Activated T-helper 17 cell treated with anti-CD3 and anti-CD28 coated beads, Interleukin-2, amount 50 U/mL, for 72 hours (primary cell): ENCODE results near the gene ETV1. TPM values are rescaled to one million over a fixed set of nuclear protein-coding genes. Genes with fewer than 3 reads are reported as not detected.

ENCODE experiments used
- ATAC-seq: fragments of 150-1000 bp; cut with Tn5 transposase; replicated peaks from 2 replicates; pipeline ENCODE4 v1.10.0; 2021; ENCODE audit warnings: mild to moderate bottlenecking, moderate library complexity
- H3K27ac Mint-ChIP-seq: one replicate; pipeline ENCODE4 v1.8.0; 2022; ENCODE audit warnings: mixed read lengths
- H3K27me3 Mint-ChIP-seq: one replicate; pipeline ENCODE4 v1.8.0; 2022; ENCODE audit warnings: mixed read lengths
- H3K36me3 Mint-ChIP-seq: one replicate; pipeline ENCODE4 v1.8.0; 2022; ENCODE audit warnings: low read depth, mild to moderate bottlenecking, mixed read lengths
- H3K4me1 Mint-ChIP-seq: one replicate; pipeline ENCODE4 v1.8.0; 2022; ENCODE audit warnings: mixed read lengths
- H3K4me3 Mint-ChIP-seq: one replicate; pipeline ENCODE4 v1.8.0; 2022; ENCODE audit warnings: mild to moderate bottlenecking, mixed read lengths
- H3K9me3 Mint-ChIP-seq: one replicate; pipeline ENCODE4 v1.8.0; 2022; ENCODE audit warnings: mixed read lengths
- total RNA-seq, 2 donors: library from RNA; stranded (reverse); gene quantifications; one replicate each; pipeline ENCODE4 v1.2.3, GENCODE V29; 2022

ETV1 gene
- 1 to 10 TPM; 1.4 to 1.7 TPM for total RNA-seq

GRCh38 chr7:13989126-13989948, at the start of gene ETV1:
Gene ETV1 (minus strand): TSS chr7:13989666. CDS start chr7:13989052, 614 bp downstream.
- no peaks in the 10 kb centered on the region for H3K36me3 Mint-ChIP-seq
- H3K4me1 Mint-ChIP-seq: no peaks in the 10 kb centered on the region
- no peak for ATAC-seq
- H3K27me3 Mint-ChIP-seq: peaks cover 6% of the 10 kb centered on the region
- H3K27ac Mint-ChIP-seq: no peak within 1 kb of the TSS
- H3K9me3 Mint-ChIP-seq: no peaks in the 10 kb centered on the region
- no peak within 1 kb of the TSS for H3K4me3 Mint-ChIP-seq

- H3K4me1 Mint-ChIP-seq: no peaks in the 10 kb centered on the region
- ATAC-seq: no peak
- no peak overlapping the region for H3K27ac Mint-ChIP-seq
- no peaks in the 10 kb centered on the region for H3K27me3 Mint-ChIP-seq
- no peak overlapping the region for H3K4me3 Mint-ChIP-seq
- H3K36me3 Mint-ChIP-seq: no peaks in the 10 kb centered on the region
- H3K9me3 Mint-ChIP-seq: no peaks in the 10 kb centered on the region
Measured at GRCh38 chr7:14024406-14024805, 34.9 kb upstream of the ETV1 start.

- Mint-ChIP-seq H3K27ac (no peak overlapping the region), H3K27me3 (no peaks in the 10 kb centered on the region), H3K4me1 (no peaks in the 10 kb centered on the region), H3K4me3 (no peak overlapping the region), H3K9me3 (no peaks in the 10 kb centered on the region), H3K36me3 (no peaks in the 10 kb centered on the region)
- ATAC-seq: no peak
Measured at GRCh38 chr7:14023838-14024237, 34.4 kb upstream of the ETV1 start.

GRCh38 chr7:14023342-14023741, 33.9 kb upstream of the ETV1 start:
- H3K9me3 Mint-ChIP-seq: no peaks in the 10 kb centered on the region
- no peak for ATAC-seq

GRCh38 chr7:14021069-14021468, 31.6 kb upstream of the ETV1 start:
- Mint-ChIP-seq H3K4me3 (no peak overlapping the region), H3K4me1 (no peaks in the 10 kb centered on the region), H3K9me3 (no peaks in the 10 kb centered on the region), H3K36me3 (no peaks in the 10 kb centered on the region), H3K27me3 (peaks cover 3% of the 10 kb centered on the region), H3K27ac (no peak overlapping the region)
- ATAC-seq: no peak

More at GRCh38 chr7:14023342-14023741, 33.9 kb upstream of the ETV1 start:
- Mint-ChIP-seq H3K4me1 (no peaks in the 10 kb centered on the region), H3K27me3 (no peaks in the 10 kb centered on the region), H3K4me3 (no peak overlapping the region), H3K27ac (no peak overlapping the region), H3K36me3 (no peaks in the 10 kb centered on the region)

- Mint-ChIP-seq H3K4me3 (no peak overlapping the region), H3K27ac (no peak overlapping the region), H3K27me3 (peaks cover 3% of the 10 kb centered on the region), H3K9me3 (no peaks in the 10 kb centered on the region), H3K36me3 (no peaks in the 10 kb centered on the region), H3K4me1 (no peaks in the 10 kb centered on the region)
- ATAC-seq: no peak
Measured at GRCh38 chr7:14020339-14020900, 31.0 kb upstream of the ETV1 start.

GRCh38 chr7:14018751-14019150, 29.3 kb upstream of the ETV1 start:
- ATAC-seq: no peak
- no peaks in the 10 kb centered on the region for H3K36me3 Mint-ChIP-seq
- no peaks in the 10 kb centered on the region for H3K4me1 Mint-ChIP-seq
- peaks cover 3% of the 10 kb centered on the region for H3K27me3 Mint-ChIP-seq
- no peak overlapping the region for H3K27ac Mint-ChIP-seq
- H3K4me3 Mint-ChIP-seq: no peak overlapping the region
- H3K9me3 Mint-ChIP-seq: no peaks in the 10 kb centered on the region

GRCh38 chr7:14016950-14017349, 27.5 kb upstream of the ETV1 start:
- H3K4me1 Mint-ChIP-seq: no peaks in the 10 kb centered on the region
- no peaks in the 10 kb centered on the region for H3K9me3 Mint-ChIP-seq
- H3K27ac Mint-ChIP-seq: no peak overlapping the region
- no peak overlapping the region for H3K4me3 Mint-ChIP-seq
- H3K27me3 Mint-ChIP-seq: peaks cover 3% of the 10 kb centered on the region
- H3K36me3 Mint-ChIP-seq: no peaks in the 10 kb centered on the region
- ATAC-seq: no peak

GRCh38 chr7:14013898-14014297, 24.4 kb upstream of the ETV1 start:
- Mint-ChIP-seq H3K36me3 (no peaks in the 10 kb centered on the region), H3K4me1 (no peaks in the 10 kb centered on the region)
- ATAC-seq: no peak

GRCh38 chr7:14009453-14010418, 20.3 kb upstream of the ETV1 start:
- H3K9me3 Mint-ChIP-seq: peaks cover 5% of the 10 kb centered on the region
- ATAC-seq: no peak
- no peaks in the 10 kb centered on the region for H3K36me3 Mint-ChIP-seq
- peak overlapping the region; percentile 37 for H3K4me3 Mint-ChIP-seq
- H3K4me1 Mint-ChIP-seq: no peaks in the 10 kb centered on the region
- peaks cover 5% of the 10 kb centered on the region for H3K27me3 Mint-ChIP-seq
- no peak overlapping the region for H3K27ac Mint-ChIP-seq

More at GRCh38 chr7:14013898-14014297, 24.4 kb upstream of the ETV1 start:
- H3K27ac Mint-ChIP-seq: no peak overlapping the region
- H3K9me3 Mint-ChIP-seq: no peaks in the 10 kb centered on the region
- H3K4me3 Mint-ChIP-seq: no peak overlapping the region
- H3K27me3 Mint-ChIP-seq: peaks cover 3% of the 10 kb centered on the region

GRCh38 chr7:14001139-14001538, 11.7 kb upstream of the ETV1 start:
- Mint-ChIP-seq H3K9me3 (peaks cover 5% of the 10 kb centered on the region), H3K4me1 (no peaks in the 10 kb centered on the region), H3K36me3 (no peaks in the 10 kb centered on the region), H3K27me3 (peaks cover 5% of the 10 kb centered on the region), H3K4me3 (no peak overlapping the region), H3K27ac (no peak overlapping the region)
- ATAC-seq: no peak

- peaks cover under 1% of the 10 kb centered on the region for H3K9me3 Mint-ChIP-seq
- H3K27ac Mint-ChIP-seq: no peak overlapping the region
- no peak for ATAC-seq
- no peak overlapping the region for H3K4me3 Mint-ChIP-seq
- no peaks in the 10 kb centered on the region for H3K4me1 Mint-ChIP-seq
- H3K27me3 Mint-ChIP-seq: peaks cover under 1% of the 10 kb centered on the region
- no peaks in the 10 kb centered on the region for H3K36me3 Mint-ChIP-seq
Measured at GRCh38 chr7:14000247-14000646, 10.8 kb upstream of the ETV1 start.

GRCh38 chr7:13998866-13999265, 9.4 kb upstream of the ETV1 start:
- ATAC-seq: no peak
- Mint-ChIP-seq H3K9me3 (no peaks in the 10 kb centered on the region), H3K4me3 (no peak overlapping the region)

GRCh38 chr7:13992596-13992964, 3.1 kb upstream of the ETV1 start:
- no peaks in the 10 kb centered on the region for H3K9me3 Mint-ChIP-seq
- H3K27ac Mint-ChIP-seq: no peak overlapping the region

More at GRCh38 chr7:13998866-13999265, 9.4 kb upstream of the ETV1 start:
- no peaks in the 10 kb centered on the region for H3K36me3 Mint-ChIP-seq
- H3K27ac Mint-ChIP-seq: no peak overlapping the region
- no peaks in the 10 kb centered on the region for H3K27me3 Mint-ChIP-seq
- no peaks in the 10 kb centered on the region for H3K4me1 Mint-ChIP-seq

More at GRCh38 chr7:13992596-13992964, 3.1 kb upstream of the ETV1 start:
- H3K4me3 Mint-ChIP-seq: no peak overlapping the region
- H3K4me1 Mint-ChIP-seq: no peaks in the 10 kb centered on the region
- no peaks in the 10 kb centered on the region for H3K36me3 Mint-ChIP-seq
- ATAC-seq: no peak
- H3K27me3 Mint-ChIP-seq: no peaks in the 10 kb centered on the region
